Measurements from ENCODE around the gene DVL1. TPM values are rescaled to one million over a fixed set of nuclear protein-coding genes. Genes with fewer than 3 reads are reported as not detected.

DVL1 gene
- total and polyA plus RNA-seq, 2 of the 13 experiments (the other 11 are each of a cell fraction or from before 2014, with no cell fraction given) = 30.8 to 60.4 TPM

DNA sequence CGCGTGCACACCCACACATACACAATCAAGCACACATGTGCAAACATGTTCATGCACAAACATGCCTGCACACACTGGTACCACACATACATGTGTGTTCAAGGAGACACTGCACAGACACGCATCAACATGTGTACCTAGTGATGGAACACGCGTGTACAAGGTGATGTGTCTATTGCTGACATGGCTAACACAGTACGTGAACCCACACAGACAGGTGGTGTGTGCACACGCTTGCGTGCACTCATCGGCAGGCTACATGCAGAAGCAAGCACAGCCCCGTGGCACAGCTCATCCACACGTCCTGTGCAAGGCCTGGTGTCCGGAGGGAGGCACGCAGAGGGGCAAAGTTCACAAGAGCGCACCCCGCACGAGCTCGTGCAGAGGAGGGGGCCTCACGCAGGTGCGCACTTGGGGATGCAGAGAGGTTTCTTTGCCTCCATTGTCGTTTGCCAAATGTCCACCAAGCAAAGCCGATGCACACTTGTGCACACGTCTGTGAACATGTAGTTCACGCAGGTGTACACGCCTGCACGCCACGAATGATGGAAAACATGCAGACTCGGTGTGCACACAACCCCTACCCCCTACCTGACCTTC is 42.5 kb downstream of the DVL1 start (continued):
- TF ChIP-seq, protein P1, sequence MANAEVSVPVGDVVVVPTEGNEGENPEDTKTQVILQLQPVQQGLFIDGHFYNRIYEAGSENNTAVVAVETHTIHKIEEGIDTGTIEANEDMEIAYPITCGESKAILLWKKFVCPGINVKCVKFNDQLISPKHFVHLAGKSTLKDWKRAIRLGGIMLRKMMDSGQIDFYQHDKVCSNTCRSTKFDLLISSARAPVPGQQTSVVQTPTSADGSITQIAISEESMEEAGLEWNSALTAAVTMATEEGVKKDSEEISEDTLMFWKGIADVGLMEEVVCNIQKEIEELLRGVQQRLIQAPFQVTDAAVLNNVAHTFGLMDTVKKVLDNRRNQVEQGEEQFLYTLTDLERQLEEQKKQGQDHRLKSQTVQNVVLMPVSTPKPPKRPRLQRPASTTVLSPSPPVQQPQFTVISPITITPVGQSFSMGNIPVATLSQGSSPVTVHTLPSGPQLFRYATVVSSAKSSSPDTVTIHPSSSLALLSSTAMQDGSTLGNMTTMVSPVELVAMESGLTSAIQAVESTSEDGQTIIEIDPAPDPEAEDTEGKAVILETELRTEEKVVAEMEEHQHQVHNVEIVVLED (CRISPR knock-in tag; IDR thresholded peaks at IDR 0.05; ENCODE audit: borderline replicate concordance) = peak; percentile 73; the same call in 1 of the 2 replicates
- TF ChIP-seq, protein P2, sequence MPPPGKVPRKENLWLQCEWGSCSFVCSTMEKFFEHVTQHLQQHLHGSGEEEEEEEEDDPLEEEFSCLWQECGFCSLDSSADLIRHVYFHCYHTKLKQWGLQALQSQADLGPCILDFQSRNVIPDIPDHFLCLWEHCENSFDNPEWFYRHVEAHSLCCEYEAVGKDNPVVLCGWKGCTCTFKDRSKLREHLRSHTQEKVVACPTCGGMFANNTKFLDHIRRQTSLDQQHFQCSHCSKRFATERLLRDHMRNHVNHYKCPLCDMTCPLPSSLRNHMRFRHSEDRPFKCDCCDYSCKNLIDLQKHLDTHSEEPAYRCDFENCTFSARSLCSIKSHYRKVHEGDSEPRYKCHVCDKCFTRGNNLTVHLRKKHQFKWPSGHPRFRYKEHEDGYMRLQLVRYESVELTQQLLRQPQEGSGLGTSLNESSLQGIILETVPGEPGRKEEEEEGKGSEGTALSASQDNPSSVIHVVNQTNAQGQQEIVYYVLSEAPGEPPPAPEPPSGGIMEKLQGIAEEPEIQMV (CRISPR knock-in tag; IDR thresholded peaks at IDR 0.05; ENCODE audit: low read depth) = 0 out of 2 replicates have a peak, but pooled peaks have one; percentile 21
- TF ChIP-seq, protein P3, sequence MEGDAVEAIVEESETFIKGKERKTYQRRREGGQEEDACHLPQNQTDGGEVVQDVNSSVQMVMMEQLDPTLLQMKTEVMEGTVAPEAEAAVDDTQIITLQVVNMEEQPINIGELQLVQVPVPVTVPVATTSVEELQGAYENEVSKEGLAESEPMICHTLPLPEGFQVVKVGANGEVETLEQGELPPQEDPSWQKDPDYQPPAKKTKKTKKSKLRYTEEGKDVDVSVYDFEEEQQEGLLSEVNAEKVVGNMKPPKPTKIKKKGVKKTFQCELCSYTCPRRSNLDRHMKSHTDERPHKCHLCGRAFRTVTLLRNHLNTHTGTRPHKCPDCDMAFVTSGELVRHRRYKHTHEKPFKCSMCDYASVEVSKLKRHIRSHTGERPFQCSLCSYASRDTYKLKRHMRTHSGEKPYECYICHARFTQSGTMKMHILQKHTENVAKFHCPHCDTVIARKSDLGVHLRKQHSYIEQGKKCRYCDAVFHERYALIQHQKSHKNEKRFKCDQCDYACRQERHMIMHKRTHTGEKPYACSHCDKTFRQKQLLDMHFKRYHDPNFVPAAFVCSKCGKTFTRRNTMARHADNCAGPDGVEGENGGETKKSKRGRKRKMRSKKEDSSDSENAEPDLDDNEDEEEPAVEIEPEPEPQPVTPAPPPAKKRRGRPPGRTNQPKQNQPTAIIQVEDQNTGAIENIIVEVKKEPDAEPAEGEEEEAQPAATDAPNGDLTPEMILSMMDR (CRISPR knock-in tag; IDR thresholded peaks at IDR 0.05) = peak; percentile 15; the same call in 1 of the 2 replicates
- TF ChIP-seq ZNF205 (CRISPR knock-in tag; IDR thresholded peaks at IDR 0.05) = no peak
- TF ChIP-seq RFXAP (CRISPR knock-in tag; IDR thresholded peaks at IDR 0.05; ENCODE audit: borderline replicate concordance) = 0 out of 2 replicates have a peak, but pooled peaks have one; percentile 30
- TF ChIP-seq, protein P4, sequence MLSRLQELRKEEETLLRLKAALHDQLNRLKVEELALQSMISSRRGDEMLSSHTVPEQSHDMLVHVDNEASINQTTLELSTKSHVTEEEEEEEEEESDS (CRISPR knock-in tag; IDR thresholded peaks at IDR 0.05; ENCODE audit: borderline replicate concordance) = no peak
- peak; percentile 95 for TF ChIP-seq MYC (CRISPR knock-in tag; IDR thresholded peaks at IDR 0.05; ENCODE audit: borderline replicate concordance)
- TF ChIP-seq BRD4 (CRISPR knock-in tag; IDR thresholded peaks at IDR 0.05) = peak; percentile 95
- TF ChIP-seq JUNB (CRISPR knock-in tag; IDR thresholded peaks at IDR 0.05; ENCODE audit: borderline replicate concordance) = no peak
- no peak for TF ChIP-seq RAD21 (CRISPR knock-in tag; IDR thresholded peaks at IDR 0.05)
- TF ChIP-seq HOXA3 (CRISPR knock-in tag; IDR thresholded peaks at IDR 0.05) = peak; percentile 74
- TF ChIP-seq ZKSCAN1 (IDR thresholded peaks at IDR 0.05; ENCODE audit: low read length) = no peak
- TF ChIP-seq SMAD3 (CRISPR knock-in tag; IDR thresholded peaks at IDR 0.05) = no peak
- TF ChIP-seq, protein P5, sequence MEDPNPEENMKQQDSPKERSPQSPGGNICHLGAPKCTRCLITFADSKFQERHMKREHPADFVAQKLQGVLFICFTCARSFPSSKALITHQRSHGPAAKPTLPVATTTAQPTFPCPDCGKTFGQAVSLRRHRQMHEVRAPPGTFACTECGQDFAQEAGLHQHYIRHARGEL (CRISPR knock-in tag; IDR thresholded peaks at IDR 0.05) = 0 out of 2 replicates have a peak, but pooled peaks have one; percentile 15
- TF ChIP-seq, protein P6, sequence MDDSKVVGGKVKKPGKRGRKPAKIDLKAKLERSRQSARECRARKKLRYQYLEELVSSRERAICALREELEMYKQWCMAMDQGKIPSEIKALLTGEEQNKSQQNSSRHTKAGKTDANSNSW (CRISPR knock-in tag; IDR thresholded peaks at IDR 0.05; ENCODE audit: borderline replicate concordance) = no peak
- 0 out of 2 replicates have a peak, but pooled peaks have one; percentile 39 for TF ChIP-seq CCDC6 (CRISPR knock-in tag; IDR thresholded peaks at IDR 0.05)
- TF ChIP-seq ZNF891 (CRISPR knock-in tag; IDR thresholded peaks at IDR 0.05) = 0 out of 2 replicates have a peak, but pooled peaks have one; percentile 12
- 0 out of 2 replicates have a peak, but pooled peaks have one; percentile 65 for TF ChIP-seq SMAD1 (CRISPR knock-in tag; IDR thresholded peaks at IDR 0.05; ENCODE audit: borderline replicate concordance, low read depth)
- TF ChIP-seq FOXA1 (IDR thresholded peaks at IDR 0.05) = no peak
- TF ChIP-seq FOXA1 (CRISPR knock-in tag; IDR thresholded peaks at IDR 0.05) = peak; percentile 21; the same call in 1 of the 2 replicates
- TF ChIP-seq, protein P7, sequence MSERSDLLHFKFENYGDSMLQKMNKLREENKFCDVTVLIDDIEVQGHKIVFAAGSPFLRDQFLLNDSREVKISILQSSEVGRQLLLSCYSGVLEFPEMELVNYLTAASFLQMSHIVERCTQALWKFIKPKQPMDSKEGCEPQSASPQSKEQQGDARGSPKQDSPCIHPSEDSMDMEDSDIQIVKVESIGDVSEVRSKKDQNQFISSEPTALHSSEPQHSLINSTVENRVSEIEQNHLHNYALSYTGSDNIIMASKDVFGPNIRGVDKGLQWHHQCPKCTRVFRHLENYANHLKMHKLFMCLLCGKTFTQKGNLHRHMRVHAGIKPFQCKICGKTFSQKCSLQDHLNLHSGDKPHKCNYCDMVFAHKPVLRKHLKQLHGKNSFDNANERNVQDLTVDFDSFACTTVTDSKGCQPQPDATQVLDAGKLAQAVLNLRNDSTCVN (CRISPR knock-in tag; IDR thresholded peaks at IDR 0.05; ENCODE audit: borderline replicate concordance) = no peak
- TF ChIP-seq ZBTB7A (CRISPR knock-in tag; IDR thresholded peaks at IDR 0.05) = 0 out of 2 replicates have a peak, but pooled peaks have one; percentile 50
- TF ChIP-seq YEATS2 (CRISPR knock-in tag; IDR thresholded peaks at IDR 0.05; ENCODE audit: borderline replicate concordance) = no peak
- TF ChIP-seq POLR2AphosphoS5 (IDR thresholded peaks at IDR 0.05; ENCODE audit: low read depth, low read length) = peak; percentile 39; the same call in 1 of the 2 replicates

All from HepG2 (cell line).